GM23338 (cell line): Measurements from ENCODE around the gene SIM1. TPM values are rescaled to one million over a fixed set of nuclear protein-coding genes. Genes with fewer than 3 reads are reported as not detected.

Source experiments
- ATAC-seq: fragments of 200-7000 bp; cut with Tn5 transposase; 3 replicates; pipeline ENCODE4 v1.9.1; 2020
- DNase-seq: peaks from one replicate; pipeline ENCODE4 v3.0.0-alpha.2; 2015; ENCODE audit warnings: low spot score
- H2AFZ ChIP-seq: fragments of 200-600 bp; sonication (generic); 2 replicates; pipeline ENCODE4 v1.8.0; 2016; ENCODE audit warnings: antibody characterized with exemption, mild to moderate bottlenecking, moderate library complexity
- H3F3A ChIP-seq: fragments of 200-600 bp; sonication (generic); replicated peaks from 2 replicates; pipeline ENCODE4 v1.8.0; 2017; ENCODE audit warnings: antibody characterized with exemption, mixed run types, low read depth
- H3K27ac ChIP-seq: fragments of 200-600 bp; sonication (generic); 2 replicates; pipeline ENCODE4 v1.6.1; 2016; ENCODE audit warnings: low read depth
- H3K27me3 ChIP-seq: fragments of 200-600 bp; sonication (generic); 2 replicates; pipeline ENCODE4 v1.8.0; 2016; ENCODE audit warnings: mild to moderate bottlenecking, mixed run types, moderate library complexity; ENCODE audit not compliant: insufficient read depth
- H3K36me3 ChIP-seq: fragments of 200-600 bp; sonication (generic); 2 replicates; pipeline ENCODE4 v1.8.0; 2016; ENCODE audit warnings: mild to moderate bottlenecking; ENCODE audit not compliant: insufficient read depth
- H3K4me1 ChIP-seq: fragments of 200-600 bp; sonication (generic); 2 replicates; pipeline ENCODE4 v1.8.0; 2016; ENCODE audit warnings: mild to moderate bottlenecking, moderate library complexity; ENCODE audit not compliant: insufficient read depth
- H3K4me2 ChIP-seq: fragments of 200-600 bp; sonication (generic); 2 replicates; pipeline ENCODE4 v1.7.1; 2017; ENCODE audit warnings: mixed run types
- H3K4me3 ChIP-seq: fragments of 200-600 bp; sonication (generic); 2 replicates; pipeline ENCODE4 v1.6.1; 2016; ENCODE audit warnings: mixed run types
- H3K79me2 ChIP-seq: fragments of 200-600 bp; sonication (generic); replicated peaks from 2 replicates; pipeline ENCODE4 v1.8.0; 2017; ENCODE audit warnings: mild to moderate bottlenecking; ENCODE audit not compliant: insufficient read depth
- H3K9me2 ChIP-seq: fragments of 200-600 bp; sonication (generic); 2 replicates; pipeline ENCODE4 v1.8.0; 2017; ENCODE audit not compliant: insufficient read depth
- H4K20me1 ChIP-seq: fragments of 200-600 bp; sonication (generic); replicated peaks from 2 replicates; pipeline ENCODE4 v1.8.0; 2017; ENCODE audit warnings: mild to moderate bottlenecking; ENCODE audit not compliant: insufficient read depth
- H3K27ac Mint-ChIP-seq: 2 replicates; pipeline ENCODE4 v1.8.0; 2020; ENCODE audit warnings: inconsistent platforms, mild to moderate bottlenecking, moderate library complexity, mixed read lengths
- H3K27me3 Mint-ChIP-seq: 3 replicates; pipeline ENCODE4 v1.8.0; 2022; ENCODE audit warnings: low read depth, mild to moderate bottlenecking, moderate library complexity, mixed read lengths, inconsistent platforms; ENCODE audit not compliant: insufficient read depth, poor library complexity
- H3K36me3 Mint-ChIP-seq: 3 replicates; pipeline ENCODE4 v1.8.0; 2021; ENCODE audit warnings: low read depth, mild to moderate bottlenecking, inconsistent platforms, moderate library complexity, mixed read lengths
- H3K4me1 Mint-ChIP-seq: 3 replicates; pipeline ENCODE4 v1.8.0; 2020; ENCODE audit warnings: mild to moderate bottlenecking, inconsistent platforms, mixed read lengths
- H3K4me3 Mint-ChIP-seq: 3 replicates; pipeline ENCODE4 v1.8.0; 2021; ENCODE audit warnings: moderate library complexity, mild to moderate bottlenecking, inconsistent platforms, mixed read lengths
- H3K9me3 Mint-ChIP-seq: 3 replicates; pipeline ENCODE4 v1.8.0; 2020; ENCODE audit warnings: moderate library complexity, mild to moderate bottlenecking, inconsistent platforms, mixed read lengths
- CREB1 ChIP-seq: fragments of 250-450 bp; sonication (Bioruptor Pico); IDR thresholded peaks from 2 replicates; pipeline ENCODE4 v1.5.0; 2020; ENCODE audit warnings: low read depth, mild to moderate bottlenecking, moderate library complexity
- EZH2 ChIP-seq: fragments of 200-600 bp; sonication (generic); IDR thresholded peaks from one replicate; pipeline ENCODE4 v1.8.0; 2017; ENCODE audit warnings: antibody characterized with exemption, mild to moderate bottlenecking, low read depth; ENCODE audit not compliant: unreplicated experiment
- EZH2phosphoT487 ChIP-seq: fragments of 200-600 bp; sonication (generic); IDR thresholded peaks from one replicate; pipeline ENCODE4 v1.8.1; 2018; ENCODE audit warnings: antibody characterized with exemption; ENCODE audit not compliant: unreplicated experiment
- POLR2AphosphoS5 ChIP-seq: IDR thresholded peaks from 2 replicates; pipeline ENCODE4 v1.6.1; 2016; ENCODE audit warnings: antibody characterized with exemption, low read depth
- ZNF114 ChIP-seq: fragments of 250-450 bp; sonication (Bioruptor Pico); IDR thresholded peaks from 2 replicates; pipeline ENCODE4 v1.5.0; 2020; ENCODE audit warnings: mild to moderate bottlenecking, moderate library complexity
- ZNF331 ChIP-seq: fragments of 250-450 bp; sonication (Bioruptor Pico); IDR thresholded peaks from 2 replicates; pipeline ENCODE4 v1.5.0; 2020; ENCODE audit warnings: low read depth, mild to moderate bottlenecking, moderate library complexity
- ZNF462 ChIP-seq: fragments of 250-450 bp; sonication (Bioruptor Pico); IDR thresholded peaks from 2 replicates; pipeline ENCODE4 v1.5.0; 2020; ENCODE audit warnings: mild to moderate bottlenecking, moderate library complexity
- polyA plus RNA-seq: library from polyadenylated mRNA; unstranded; fragments of >200 nt; fragmentation: Nextera tagmentation; extraction: Ambion mirVana; gene quantifications from 2 replicates; pipeline ENCODE4 v1.2.1, GENCODE V29; 2016
- total RNA-seq: library from RNA; depleted of rRNA; stranded (reverse); fragments of >200 nt; shearing (Covaris generic); gene quantifications from 2 replicates; pipeline ENCODE4 v1.2.3, GENCODE V29; 2014
- TF ChIP-seq, protein P1 (sequence below): IDR thresholded peaks from 2 replicates; pipeline ENCODE4 v1.6.1; 2016; ENCODE audit warnings: antibody characterized with exemption
- TF ChIP-seq, protein P2 (sequence below), 2 experiments: fragments of 200-600 bp in 1 of 2; sonication (generic) in 1 of 2; conservative IDR thresholded peaks; 2 replicates each; pipeline versions ENCODE4 v1.5.1 to v1.6.1; 2016 to 2017; ENCODE audit warnings: antibody characterized with exemption in 2 of 2, low read depth in 2 of 2, mild to moderate bottlenecking in 2 of 2, moderate library complexity in 1 of 2
- TF ChIP-seq, protein P3 (sequence below): IDR thresholded peaks from one replicate; pipeline ENCODE4 v1.6.1; 2018; ENCODE audit warnings: antibody characterized with exemption; ENCODE audit not compliant: unreplicated experiment

The SIM1 gene
- total and polyA plus RNA-seq, 2 experiments from 2014 or later: 0.42 to 0.49 TPM

GRCh38 chr6:100346828-100347227 is 117.9 kb downstream of the SIM1 start (continued):
- TF ChIP-seq, protein P1, sequence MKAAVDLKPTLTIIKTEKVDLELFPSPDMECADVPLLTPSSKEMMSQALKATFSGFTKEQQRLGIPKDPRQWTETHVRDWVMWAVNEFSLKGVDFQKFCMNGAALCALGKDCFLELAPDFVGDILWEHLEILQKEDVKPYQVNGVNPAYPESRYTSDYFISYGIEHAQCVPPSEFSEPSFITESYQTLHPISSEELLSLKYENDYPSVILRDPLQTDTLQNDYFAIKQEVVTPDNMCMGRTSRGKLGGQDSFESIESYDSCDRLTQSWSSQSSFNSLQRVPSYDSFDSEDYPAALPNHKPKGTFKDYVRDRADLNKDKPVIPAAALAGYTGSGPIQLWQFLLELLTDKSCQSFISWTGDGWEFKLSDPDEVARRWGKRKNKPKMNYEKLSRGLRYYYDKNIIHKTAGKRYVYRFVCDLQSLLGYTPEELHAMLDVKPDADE: no peak
- no peak for TF ChIP-seq ZNF114
- TF ChIP-seq ZNF331 (CRISPR knock-in tag): no peak
- TF ChIP-seq, protein P2, sequence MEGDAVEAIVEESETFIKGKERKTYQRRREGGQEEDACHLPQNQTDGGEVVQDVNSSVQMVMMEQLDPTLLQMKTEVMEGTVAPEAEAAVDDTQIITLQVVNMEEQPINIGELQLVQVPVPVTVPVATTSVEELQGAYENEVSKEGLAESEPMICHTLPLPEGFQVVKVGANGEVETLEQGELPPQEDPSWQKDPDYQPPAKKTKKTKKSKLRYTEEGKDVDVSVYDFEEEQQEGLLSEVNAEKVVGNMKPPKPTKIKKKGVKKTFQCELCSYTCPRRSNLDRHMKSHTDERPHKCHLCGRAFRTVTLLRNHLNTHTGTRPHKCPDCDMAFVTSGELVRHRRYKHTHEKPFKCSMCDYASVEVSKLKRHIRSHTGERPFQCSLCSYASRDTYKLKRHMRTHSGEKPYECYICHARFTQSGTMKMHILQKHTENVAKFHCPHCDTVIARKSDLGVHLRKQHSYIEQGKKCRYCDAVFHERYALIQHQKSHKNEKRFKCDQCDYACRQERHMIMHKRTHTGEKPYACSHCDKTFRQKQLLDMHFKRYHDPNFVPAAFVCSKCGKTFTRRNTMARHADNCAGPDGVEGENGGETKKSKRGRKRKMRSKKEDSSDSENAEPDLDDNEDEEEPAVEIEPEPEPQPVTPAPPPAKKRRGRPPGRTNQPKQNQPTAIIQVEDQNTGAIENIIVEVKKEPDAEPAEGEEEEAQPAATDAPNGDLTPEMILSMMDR (conservative IDR thresholded peaks at IDR 0.05; ENCODE audit: low read depth in 2 of 2): no peak
- TF ChIP-seq POLR2AphosphoS5: no peak
- no peak for TF ChIP-seq EZH2phosphoT487

- ATAC-seq: no peak
- DNase-seq: no peak
- TF ChIP-seq POLR2AphosphoS5 (no peak), EZH2 (no peak), CREB1 (CRISPR knock-in tag) (no peak), EZH2phosphoT487 (no peak), ZNF462 (CRISPR knock-in tag) (no peak)
- TF ChIP-seq, protein P3, sequence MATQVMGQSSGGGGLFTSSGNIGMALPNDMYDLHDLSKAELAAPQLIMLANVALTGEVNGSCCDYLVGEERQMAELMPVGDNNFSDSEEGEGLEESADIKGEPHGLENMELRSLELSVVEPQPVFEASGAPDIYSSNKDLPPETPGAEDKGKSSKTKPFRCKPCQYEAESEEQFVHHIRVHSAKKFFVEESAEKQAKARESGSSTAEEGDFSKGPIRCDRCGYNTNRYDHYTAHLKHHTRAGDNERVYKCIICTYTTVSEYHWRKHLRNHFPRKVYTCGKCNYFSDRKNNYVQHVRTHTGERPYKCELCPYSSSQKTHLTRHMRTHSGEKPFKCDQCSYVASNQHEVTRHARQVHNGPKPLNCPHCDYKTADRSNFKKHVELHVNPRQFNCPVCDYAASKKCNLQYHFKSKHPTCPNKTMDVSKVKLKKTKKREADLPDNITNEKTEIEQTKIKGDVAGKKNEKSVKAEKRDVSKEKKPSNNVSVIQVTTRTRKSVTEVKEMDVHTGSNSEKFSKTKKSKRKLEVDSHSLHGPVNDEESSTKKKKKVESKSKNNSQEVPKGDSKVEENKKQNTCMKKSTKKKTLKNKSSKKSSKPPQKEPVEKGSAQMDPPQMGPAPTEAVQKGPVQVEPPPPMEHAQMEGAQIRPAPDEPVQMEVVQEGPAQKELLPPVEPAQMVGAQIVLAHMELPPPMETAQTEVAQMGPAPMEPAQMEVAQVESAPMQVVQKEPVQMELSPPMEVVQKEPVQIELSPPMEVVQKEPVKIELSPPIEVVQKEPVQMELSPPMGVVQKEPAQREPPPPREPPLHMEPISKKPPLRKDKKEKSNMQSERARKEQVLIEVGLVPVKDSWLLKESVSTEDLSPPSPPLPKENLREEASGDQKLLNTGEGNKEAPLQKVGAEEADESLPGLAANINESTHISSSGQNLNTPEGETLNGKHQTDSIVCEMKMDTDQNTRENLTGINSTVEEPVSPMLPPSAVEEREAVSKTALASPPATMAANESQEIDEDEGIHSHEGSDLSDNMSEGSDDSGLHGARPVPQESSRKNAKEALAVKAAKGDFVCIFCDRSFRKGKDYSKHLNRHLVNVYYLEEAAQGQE: no peak
- TF ChIP-seq, protein P2 (conservative IDR thresholded peaks at IDR 0.05; ENCODE audit: low read depth in 2 of 2): no peak
Observed at GRCh38 chr6:100346203-100346602, 118.5 kb downstream of the SIM1 start.

More at GRCh38 chr6:100346203-100346602, 118.5 kb downstream of the SIM1 start:
- no peaks in the 10 kb centered on the region for H3K27me3 ChIP-seq
- H3K4me3 Mint-ChIP-seq: no peak overlapping the region
- H3K4me3 ChIP-seq: no peak overlapping the region
- H3K27me3 Mint-ChIP-seq: peaks cover 2% of the 10 kb centered on the region
- H3K27ac Mint-ChIP-seq: no peak overlapping the region
- H3K4me1 ChIP-seq: peaks cover 22% of the 10 kb centered on the region
- no peaks in the 10 kb centered on the region for H3K36me3 ChIP-seq
- no peaks in the 10 kb centered on the region for H4K20me1 ChIP-seq
- H3K9me2 ChIP-seq: no peaks in the 10 kb centered on the region
- peaks cover 33% of the 10 kb centered on the region for H3K4me1 Mint-ChIP-seq
- no peaks in the 10 kb centered on the region for H3F3A ChIP-seq
- no peak overlapping the region for H3K4me2 ChIP-seq
- H3K36me3 Mint-ChIP-seq: no peaks in the 10 kb centered on the region
- no peak overlapping the region for H2AFZ ChIP-seq
- no peak overlapping the region for H3K27ac ChIP-seq
- H3K9me3 Mint-ChIP-seq: no peaks in the 10 kb centered on the region
- H3K79me2 ChIP-seq: no peaks in the 10 kb centered on the region
